Kidney tubule cell (primary cell): Measurements from ENCODE around the gene OR10A3.
A peak's percentile ranks its signal among the peaks of the same experiment; 100 is the strongest.

Experiments used
- DNase-seq: peaks from one replicate; pipeline ENCODE4 v3.0.0-alpha.2; 2018; ENCODE audit warnings: low spot score

The OR10A3 gene

GRCh38 chr11:7892840-7893254 is 48.7 kb downstream of the OR10A3 start:
- DNase-seq: peak; percentile 72

- DNase-seq: peak; percentile 68
Observed at GRCh38 chr11:7892059-7892699, 49.3 kb downstream of the OR10A3 start.

- DNase-seq: peak; percentile 92
Observed at GRCh38 chr11:7890417-7891172, 50.9 kb downstream of the OR10A3 start.

GRCh38 chr11:7889985-7890384 is 51.5 kb downstream of the OR10A3 start:
- DNase-seq: no peak
